Testis (tissue), 3 donors: ENCODE data around the gene ZNF148. TPM values are rescaled to one million over a fixed set of nuclear protein-coding genes. Genes with fewer than 3 reads are reported as not detected.

ENCODE experiments used
- DNase-seq: peaks from one replicate; pipeline ENCODE4 v3.0.0-alpha.2; 2019
- H3K27ac ChIP-seq, 2 donors: fragments of 200-600 bp; sonication (generic); one replicate each; pipeline ENCODE4 v1.5.1; 2019
- H3K27me3 ChIP-seq: fragments of 200-600 bp; sonication (generic); one replicate; pipeline ENCODE4 v1.5.1; 2019
- H3K36me3 ChIP-seq: fragments of 200-600 bp; sonication (generic); one replicate; pipeline ENCODE4 v1.5.1; 2017; ENCODE audit warnings: low read depth; ENCODE audit errors: missing control alignments
- H3K4me1 ChIP-seq: fragments of 200-600 bp; sonication (generic); one replicate; pipeline ENCODE4 v1.5.1; 2019
- H3K4me3 ChIP-seq, 2 donors: fragments of 200-600 bp; sonication (generic); one replicate each; pipeline ENCODE4 v1.5.1; 2017 to 2019
- H3K9me3 ChIP-seq: fragments of 200-600 bp; sonication (generic); one replicate; pipeline ENCODE4 v1.5.1; 2017
- POLR2A ChIP-seq: fragments of 450-650 bp; IDR thresholded peaks from one replicate; pipeline ENCODE4 v1.6.1; 2017; ENCODE audit warnings: antibody characterized with exemption, mild to moderate bottlenecking, moderate library complexity
- WGBS, 2 donors: methylation state at CpG; one replicate each; pipeline ENCODE4 v1.1.5; 2018; 5-methylcytosine and 5-hydroxymethylcytosine counted together
- intact Hi-C: fragments of 100-400 bp; cut with DNase I; formaldehyde crosslinking; loops from one replicate; pipeline ENCODE4 v1.15.1; 2023; ENCODE audit warnings: low total_unique reads
- polyA plus RNA-seq: library from polyadenylated mRNA; stranded (reverse); fragments of 350-450 nt; fragmentation: Illumina TruSeq; extraction: RNeasy Lipid Tissue Mini Kit (QIAGEN cat#74804); gene quantifications from one replicate; pipeline ENCODE4 v1.2.3, GENCODE V29; 2014; ENCODE audit warnings: low read depth, low replicate concordance; ENCODE audit not compliant: insufficient read depth
- total RNA-seq, 2 donors: library from RNA; depleted of rRNA; stranded (reverse); fragments of >200 nt; gene quantifications; one replicate each; pipeline ENCODE4 v1.2.3, GENCODE V29; 2016
- TF ChIP-seq, protein P1 (sequence below), 3 experiments: fragments of 450-650 bp in 2 of 3; fragments of 200-600 bp in 1 of 3; sonication (generic) in 1 of 3; IDR thresholded peaks; one replicate each; pipeline ENCODE4 v1.5.1; 2016 to 2019; ENCODE audit warnings: antibody characterized with exemption in 3 of 3, mild to moderate bottlenecking in 2 of 3, moderate library complexity in 1 of 3

ZNF148 gene
- total and polyA plus RNA-seq, 3 donors from 2014 or later = 17.6 to 33.6 (median 29.7) TPM

GRCh38 chr3:125289429-125289981, 85.6 kb downstream of the ZNF148 start:
- no peaks in the 10 kb centered on the region for H3K9me3 ChIP-seq
- TF ChIP-seq, protein P1, sequence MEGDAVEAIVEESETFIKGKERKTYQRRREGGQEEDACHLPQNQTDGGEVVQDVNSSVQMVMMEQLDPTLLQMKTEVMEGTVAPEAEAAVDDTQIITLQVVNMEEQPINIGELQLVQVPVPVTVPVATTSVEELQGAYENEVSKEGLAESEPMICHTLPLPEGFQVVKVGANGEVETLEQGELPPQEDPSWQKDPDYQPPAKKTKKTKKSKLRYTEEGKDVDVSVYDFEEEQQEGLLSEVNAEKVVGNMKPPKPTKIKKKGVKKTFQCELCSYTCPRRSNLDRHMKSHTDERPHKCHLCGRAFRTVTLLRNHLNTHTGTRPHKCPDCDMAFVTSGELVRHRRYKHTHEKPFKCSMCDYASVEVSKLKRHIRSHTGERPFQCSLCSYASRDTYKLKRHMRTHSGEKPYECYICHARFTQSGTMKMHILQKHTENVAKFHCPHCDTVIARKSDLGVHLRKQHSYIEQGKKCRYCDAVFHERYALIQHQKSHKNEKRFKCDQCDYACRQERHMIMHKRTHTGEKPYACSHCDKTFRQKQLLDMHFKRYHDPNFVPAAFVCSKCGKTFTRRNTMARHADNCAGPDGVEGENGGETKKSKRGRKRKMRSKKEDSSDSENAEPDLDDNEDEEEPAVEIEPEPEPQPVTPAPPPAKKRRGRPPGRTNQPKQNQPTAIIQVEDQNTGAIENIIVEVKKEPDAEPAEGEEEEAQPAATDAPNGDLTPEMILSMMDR (IDR thresholded peaks at IDR 0.05) = no peak
- no peak for DNase-seq

DNA sequence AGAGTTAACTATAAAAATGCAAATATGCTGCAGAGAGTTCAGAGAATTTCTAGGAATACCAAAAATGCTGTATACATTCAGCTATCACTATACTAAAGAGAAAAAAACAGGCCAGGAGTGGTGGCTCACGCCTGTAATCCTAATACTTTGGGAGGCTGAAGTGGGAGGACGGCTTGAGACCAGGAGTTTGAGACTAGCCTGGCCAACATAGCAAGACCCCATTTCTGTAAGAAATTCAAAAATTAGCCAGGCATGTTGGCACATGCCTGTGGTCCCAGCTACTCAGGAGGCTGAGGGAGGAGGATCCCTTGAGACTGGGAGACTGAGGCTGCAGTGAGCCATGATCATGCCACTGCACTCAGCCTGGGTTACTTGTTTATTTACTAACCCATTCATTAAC, 87.9 kb downstream of the ZNF148 start:
- Histone ChIP-seq H3K9me3 (no peaks in the 10 kb centered on the region), H3K36me3 (no peaks in the 10 kb centered on the region), H3K4me3 (no peak overlapping the region), H3K4me1 (no peaks in the 10 kb centered on the region), H3K27ac (no peak overlapping the region), H3K27me3 (no peaks in the 10 kb centered on the region)
- 81 to 97% methylated on average over 2 of the region's 2 CpGs for WGBS, 2 donors
- no peak for DNase-seq
- intact Hi-C loops = no loop called here
- TF ChIP-seq, protein P1 (IDR thresholded peaks at IDR 0.05) = no peak
- TF ChIP-seq POLR2A = no peak

More at GRCh38 chr3:125289429-125289981, 85.6 kb downstream of the ZNF148 start:
- no peaks in the 10 kb centered on the region for H3K27me3 ChIP-seq
- no peaks in the 10 kb centered on the region for H3K36me3 ChIP-seq
- H3K4me3 ChIP-seq = no peak overlapping the region
- no peaks in the 10 kb centered on the region for H3K4me1 ChIP-seq
- H3K27ac ChIP-seq = no peak overlapping the region
- intact Hi-C loops = no loop called here
- whole genome bisulfite sequencing, 2 donors = 84 to 89% methylated on average over 4 of the region's 4 CpGs

GRCh38 chr3:125281381-125281780, 93.7 kb downstream of the ZNF148 start:
- Histone ChIP-seq H3K9me3 (no peaks in the 10 kb centered on the region), H3K4me1 (no peaks in the 10 kb centered on the region), H3K27ac (no peak overlapping the region), H3K36me3 (no peaks in the 10 kb centered on the region), H3K4me3 (no peak overlapping the region), H3K27me3 (no peaks in the 10 kb centered on the region)
- 30 to 31% methylated on average over 1 of the region's 1 CpG for WGBS, 2 donors
- DNase-seq = no peak
- TF ChIP-seq POLR2A = no peak
- TF ChIP-seq, protein P1 (IDR thresholded peaks at IDR 0.05) = no peak
- intact Hi-C loops = no loop called here

GRCh38 chr3:125280668-125281361, 94.3 kb downstream of the ZNF148 start:
- H3K4me1 ChIP-seq = no peaks in the 10 kb centered on the region
- H3K36me3 ChIP-seq = no peaks in the 10 kb centered on the region
- H3K9me3 ChIP-seq = no peaks in the 10 kb centered on the region
- intact Hi-C loops = no loop called here
- DNase-seq = no peak
- no peak overlapping the region for H3K27ac ChIP-seq
- TF ChIP-seq, protein P1 (IDR thresholded peaks at IDR 0.05) = no peak
- TF ChIP-seq POLR2A = no peak
- no peak overlapping the region for H3K4me3 ChIP-seq
- no peaks in the 10 kb centered on the region for H3K27me3 ChIP-seq
- WGBS, 2 donors = 97 to 100% methylated on average over 2 of the region's 2 CpGs

- Histone ChIP-seq H3K4me3 (no peak overlapping the region), H3K4me1 (no peaks in the 10 kb centered on the region), H3K27ac (no peak overlapping the region), H3K36me3 (no peaks in the 10 kb centered on the region), H3K27me3 (no peaks in the 10 kb centered on the region), H3K9me3 (no peaks in the 10 kb centered on the region)
- no peak for DNase-seq
- TF ChIP-seq, protein P1 (IDR thresholded peaks at IDR 0.05) = no peak
- no peak for TF ChIP-seq POLR2A
- WGBS, 2 donors = 92 to 100% methylated on average over 2 of the region's 2 CpGs
- intact Hi-C loops = no loop called here
These were observed 97.0 kb downstream of the ZNF148 start for GRCh38 chr3:125278155-125278554.
